ENCODE data around the gene AGO4.

DNA sequence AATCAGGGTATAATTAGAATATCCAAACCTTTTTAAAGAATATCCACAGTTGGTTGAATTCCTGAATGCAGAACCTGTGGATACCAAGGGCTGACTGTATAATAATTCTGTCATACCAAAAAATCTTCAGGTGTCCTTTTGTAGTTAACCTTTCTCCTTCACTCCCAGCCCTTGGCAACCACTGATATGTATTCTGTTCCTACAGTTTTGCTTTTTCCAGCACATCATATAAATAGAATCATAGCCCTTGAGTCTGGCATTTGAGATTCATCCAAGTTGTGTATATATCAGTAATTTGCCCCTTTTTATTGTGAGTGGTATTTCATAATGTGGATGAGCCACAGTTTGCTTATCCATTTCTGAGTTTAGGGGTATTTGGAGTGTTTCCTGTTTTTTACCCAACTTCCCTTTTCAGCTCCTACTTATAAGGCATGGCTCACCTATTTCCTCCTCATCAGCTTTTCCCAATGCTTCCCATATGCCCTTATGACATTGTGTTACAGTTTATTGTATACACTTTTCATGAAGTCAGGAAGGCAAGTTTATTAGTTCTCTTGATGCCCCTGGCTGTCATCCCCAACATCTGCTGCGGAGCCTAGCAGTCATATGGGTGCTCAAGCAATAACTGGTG, 40.2 kb downstream of the AGO4 start:
- TF ChIP-seq EZH2 (IDR thresholded peaks at IDR 0.05): no peak
- no peak for TF ChIP-seq POLR2AphosphoS5 (IDR thresholded peaks at IDR 0.05; ENCODE audit: borderline replicate concordance, low read depth, low read length)
